Hepatocyte (in vitro differentiated cells): ENCODE data around the gene TOMM20L.

Source experiments
- CTCF ChIP-seq: fragments of 200-600 bp; sonication (generic); IDR thresholded peaks from 2 replicates; pipeline ENCODE4 v1.5.1; 2016; ENCODE audit warnings: antibody characterized with exemption, mild to moderate bottlenecking; ENCODE audit not compliant: poor library complexity
- EZH2phosphoT487 ChIP-seq: fragments of 200-600 bp; sonication (generic); IDR thresholded peaks from one replicate; pipeline ENCODE4 v1.6.1; 2018; ENCODE audit warnings: antibody characterized with exemption, mild to moderate bottlenecking, low read depth, moderate library complexity; ENCODE audit not compliant: unreplicated experiment, severe bottlenecking

GRCh38 chr14:58395812-58396788, at the start of gene TOMM20L:
- TF ChIP-seq EZH2phosphoT487 (no peak), CTCF (peak; percentile 65)
